Head of caudate nucleus (tissue), 42 donors: Measurements from ENCODE around the gene CIAO1.
"Not testable (repeated sequence)": the region's sequence is repeated elsewhere in the genome, so short reads cannot be mapped to it uniquely, and the experiment has no call there.

ENCODE experiments used
- DNase-seq, 42 donors: peaks; one replicate each; pipeline versions ENCODE4 v3.0.0 to v3.0.0-alpha.2; 2020 to 2021; ENCODE audit warnings: mixed read lengths in 7 of 42
- intact Hi-C: fragments of 100-400 bp; cut with DNase I; formaldehyde crosslinking; loops from one replicate; pipeline ENCODE4 v1.15.0; 2022

Gene CIAO1

DNA sequence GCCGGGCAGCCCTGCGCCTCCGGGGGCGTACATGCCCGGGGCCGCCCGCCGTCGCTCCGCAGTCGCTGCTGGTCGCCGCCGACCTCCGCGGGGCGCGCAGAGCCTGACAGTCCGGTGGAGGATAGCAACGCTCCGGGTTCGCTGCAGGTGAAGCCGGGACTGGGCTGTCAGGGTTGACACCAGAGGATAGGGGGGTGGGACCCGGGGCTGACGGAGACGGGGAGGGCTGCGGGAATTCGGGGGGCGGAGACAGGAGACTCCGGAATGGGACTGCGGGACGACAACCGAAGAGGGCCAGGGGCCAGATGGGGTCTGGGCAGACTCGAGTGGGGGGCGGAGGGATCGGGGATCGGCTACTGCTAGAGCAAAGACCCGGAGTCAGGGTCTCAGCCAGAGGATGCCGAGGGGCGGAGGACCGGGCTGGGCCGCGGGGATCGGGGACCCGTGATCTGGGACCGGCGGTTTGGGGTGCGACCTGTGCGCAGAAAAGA lies 631 bp upstream of the CIAO1 start:
- peak in 39 of 42 donors; percentile 20 to 79 (median 63) for DNase-seq
- intact Hi-C loops = loop anchor here (10.0 kb wide), 1 partner anchor 121 kb away; the partner anchor contains the start of gene DUSP2

DNA sequence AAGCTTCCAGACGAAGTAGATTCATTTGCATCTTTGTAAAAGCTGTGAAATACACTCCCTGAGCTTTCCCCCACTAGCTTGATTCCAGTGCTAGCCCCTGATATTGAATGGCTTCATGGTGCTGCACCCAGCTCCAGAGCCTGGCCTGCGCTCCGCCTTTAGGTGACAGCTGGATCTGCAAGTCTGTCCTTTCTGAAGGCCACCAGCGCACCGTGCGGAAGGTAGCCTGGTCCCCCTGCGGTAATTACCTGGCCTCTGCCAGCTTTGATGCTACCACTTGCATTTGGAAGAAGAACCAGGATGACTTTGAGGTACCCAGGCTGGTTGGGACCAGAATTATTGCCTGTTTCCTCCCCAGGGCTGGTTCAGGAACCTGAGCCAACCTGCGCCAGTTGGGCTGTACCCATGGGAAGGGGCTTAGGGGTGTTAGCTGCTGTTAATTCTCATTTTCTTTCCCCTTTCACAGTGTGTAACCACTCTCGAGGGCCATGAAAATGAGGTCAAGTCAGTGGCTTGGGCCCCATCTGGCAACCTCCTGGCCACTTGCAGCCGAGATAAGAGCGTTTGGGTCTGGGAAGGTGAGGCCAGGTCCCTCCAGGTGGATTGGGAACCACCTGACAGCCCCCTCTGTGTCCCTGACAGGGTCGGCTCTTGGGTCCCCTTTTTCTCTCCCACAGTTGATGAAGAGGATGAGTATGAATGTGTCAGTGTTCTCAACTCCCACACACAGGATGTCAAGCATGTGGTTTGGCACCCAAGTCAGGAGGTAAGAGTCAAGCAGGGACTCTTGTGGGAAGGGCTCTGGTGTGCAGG lies 1.3 kb downstream of the CIAO1 start:
- DNase-seq = no peak
- intact Hi-C loops = loop anchor here (10.0 kb wide), 1 partner anchor 123 kb away; the partner anchor contains the start of gene DUSP2

DNA sequence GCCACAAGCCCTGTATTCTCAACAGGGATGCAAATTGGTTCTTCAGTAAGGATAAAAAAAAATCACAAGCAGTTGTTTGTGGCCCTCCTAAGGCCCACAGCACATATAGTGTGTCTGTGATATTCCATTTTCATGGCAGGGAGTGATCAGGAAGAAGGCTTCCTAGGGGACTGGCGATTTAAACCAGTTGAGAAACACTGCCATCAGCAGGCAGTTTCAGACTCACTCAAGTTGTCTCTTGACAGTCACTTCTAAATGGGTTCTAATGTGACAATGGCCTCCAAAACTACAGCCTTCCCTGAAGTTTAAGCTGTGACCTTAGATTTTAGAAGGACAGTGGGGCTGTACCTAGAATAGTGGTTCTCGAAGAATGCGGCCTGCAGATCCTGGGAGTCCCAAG lies 6.0 kb downstream of the CIAO1 start:
- intact Hi-C loops = no loop called here
- DNase-seq = no peak

DNA sequence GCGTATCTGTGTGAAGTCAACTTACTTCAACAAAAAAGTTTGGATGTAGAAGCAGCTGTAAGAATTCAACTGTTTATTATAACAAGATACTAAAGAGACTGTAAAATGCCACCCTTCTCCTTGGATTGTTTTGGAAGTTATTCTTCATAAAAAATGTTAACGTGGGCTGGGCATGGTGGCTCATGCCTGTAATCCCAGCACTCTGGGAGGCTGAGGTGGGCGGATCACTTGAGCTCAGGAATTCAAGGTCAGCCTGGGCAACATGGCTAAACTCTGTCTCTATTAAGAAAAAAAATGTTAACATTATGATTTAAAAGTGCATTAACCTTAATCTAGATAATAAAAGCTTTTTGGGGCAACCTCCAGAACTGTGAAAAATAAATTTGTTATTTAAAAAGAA lies 7.7 kb downstream of the CIAO1 start:
- peak in 6 of 42 donors; percentile 33 to 57 (median 41) for DNase-seq
- intact Hi-C loops = no loop called here

DNA sequence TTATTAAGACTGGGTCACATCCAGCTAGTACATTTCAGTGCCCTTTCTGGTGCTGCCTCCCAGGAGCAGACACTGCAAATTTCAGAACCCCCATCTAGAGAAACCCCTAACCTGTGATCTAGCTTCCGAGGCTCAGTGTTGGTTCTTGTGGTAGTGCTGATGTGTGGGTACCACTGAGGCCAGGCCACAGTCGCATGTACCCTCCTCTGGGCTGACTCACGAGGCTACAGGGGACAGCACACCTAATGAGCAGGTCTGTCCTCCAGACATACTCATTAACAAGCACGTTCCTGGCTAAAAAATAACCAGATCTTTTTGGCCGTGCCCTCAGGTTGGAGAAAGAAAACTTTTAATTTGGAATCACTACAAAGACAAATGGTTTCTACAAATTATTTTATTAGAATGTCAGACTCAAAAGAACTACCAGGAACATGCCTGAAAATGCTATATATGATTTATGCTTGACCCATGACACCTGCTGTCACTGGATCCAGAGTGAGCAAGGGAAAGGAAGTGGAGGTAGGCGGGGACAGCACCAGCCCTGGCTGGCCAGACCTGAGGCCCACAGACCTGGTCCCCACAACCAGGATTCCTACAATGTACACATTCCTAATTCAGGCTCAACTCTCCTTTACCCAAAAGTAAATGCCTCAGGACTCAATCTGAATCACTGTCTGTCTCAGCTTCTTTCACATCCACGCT lies 8.5 kb downstream of the CIAO1 start:
- intact Hi-C loops = no loop called here
- no peak for DNase-seq

DNA sequence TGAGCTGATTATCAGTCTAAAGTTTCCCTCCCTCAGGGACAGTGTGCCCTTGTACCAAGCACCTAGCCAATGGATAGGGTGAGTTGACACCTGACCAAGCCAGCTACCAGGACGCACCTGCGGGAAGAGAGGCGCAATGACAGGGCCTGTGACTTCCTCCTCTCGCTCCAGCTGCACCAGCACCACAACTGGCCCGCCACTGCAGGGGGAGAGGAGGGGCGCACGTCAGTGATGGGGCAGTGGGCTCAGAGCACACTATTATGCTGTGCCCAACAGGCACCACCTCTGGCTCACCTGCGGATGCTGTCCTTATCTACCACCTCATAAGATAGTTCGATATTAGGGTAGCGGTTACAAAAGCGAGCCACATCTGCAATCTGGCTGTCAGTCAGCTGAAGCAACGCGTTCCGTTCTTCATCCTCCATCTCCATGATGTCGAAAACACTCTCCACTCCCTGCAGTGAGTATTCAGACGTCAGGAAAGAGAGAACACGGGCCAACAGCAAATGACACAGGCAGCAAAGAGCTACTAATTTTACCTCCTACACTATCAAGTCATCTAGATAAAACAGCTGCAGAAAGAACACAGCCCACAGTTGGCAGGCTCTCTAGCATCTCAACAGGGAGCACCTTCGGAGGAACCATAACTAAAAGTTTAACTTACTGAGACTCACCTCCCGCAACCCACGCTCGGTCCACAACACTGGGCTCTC lies 10.9 kb downstream of the CIAO1 start:
- intact Hi-C loops = no loop called here
- DNase-seq = peak in 30 of 42 donors; percentile 20 to 85 (median 54)

DNA sequence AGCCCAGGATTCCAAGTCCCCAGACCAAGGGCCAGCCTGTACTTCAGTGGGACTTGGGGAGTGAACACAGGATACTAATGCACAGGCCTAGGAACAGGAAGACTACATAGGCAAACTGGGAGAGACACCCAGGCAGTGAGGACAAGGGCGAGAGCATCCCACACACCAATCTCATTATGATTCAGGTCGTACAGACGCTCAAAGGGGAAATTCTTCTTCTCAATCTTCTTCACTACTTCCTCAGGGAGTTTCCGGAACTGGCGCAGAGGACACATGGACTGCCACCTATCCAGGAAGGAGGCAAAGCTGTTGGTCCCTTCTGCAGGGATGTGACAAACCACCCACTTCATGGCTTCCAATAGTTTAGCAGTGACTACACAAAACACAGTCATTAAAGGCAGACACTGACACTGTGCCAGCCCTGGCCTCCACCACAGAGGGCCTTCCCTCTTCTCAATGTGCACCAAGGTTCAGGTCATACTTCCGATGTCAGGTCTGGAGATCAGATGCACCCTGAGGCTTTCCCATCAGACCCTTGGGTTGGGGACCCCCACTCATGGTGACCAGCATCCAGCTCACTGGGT lies 21.3 kb downstream of the CIAO1 start:
- DNase-seq = no peak
- intact Hi-C loops = no loop called here

DNA sequence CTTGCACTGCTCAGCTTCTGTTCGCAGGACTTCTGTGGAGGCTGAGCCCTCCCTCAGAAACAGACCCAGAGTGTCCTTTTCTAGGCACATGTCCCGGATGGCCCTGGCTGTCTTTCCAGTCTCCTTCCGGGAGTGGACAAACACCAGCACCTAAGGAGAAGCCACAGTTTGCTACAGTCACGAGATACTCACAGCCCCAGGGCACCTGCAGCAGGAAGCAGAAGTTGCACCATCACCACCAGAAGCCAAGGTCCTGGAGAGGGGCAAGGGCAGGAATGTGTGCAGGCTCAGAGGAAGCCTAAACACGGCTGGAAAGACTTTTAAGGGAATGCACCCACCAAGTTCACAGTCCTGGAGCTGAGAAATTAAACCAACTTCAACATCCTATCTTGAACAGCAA lies 25.7 kb downstream of the CIAO1 start:
- DNase-seq = no peak
- intact Hi-C loops = no loop called here

DNA sequence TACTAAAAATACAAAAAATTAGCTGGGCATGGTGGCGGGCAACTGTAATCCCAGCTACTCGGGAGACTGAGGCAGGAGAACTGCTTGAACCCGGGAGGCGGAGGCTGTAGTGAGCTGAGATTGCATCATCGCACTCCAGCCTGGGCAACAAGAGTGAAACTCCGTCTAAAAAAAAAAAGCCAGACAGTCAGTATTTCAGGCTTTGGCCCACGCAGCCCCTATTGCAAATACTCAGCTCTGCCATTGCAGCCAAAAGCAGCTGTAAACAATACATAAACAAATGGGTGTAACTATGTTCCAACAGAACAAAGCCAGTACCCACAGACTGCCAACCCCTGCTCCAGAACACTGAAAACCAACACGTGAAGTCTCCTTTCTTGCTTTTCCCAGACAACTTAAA lies 28.2 kb downstream of the CIAO1 start:
- DNase-seq = not testable (repeated sequence)

DNA sequence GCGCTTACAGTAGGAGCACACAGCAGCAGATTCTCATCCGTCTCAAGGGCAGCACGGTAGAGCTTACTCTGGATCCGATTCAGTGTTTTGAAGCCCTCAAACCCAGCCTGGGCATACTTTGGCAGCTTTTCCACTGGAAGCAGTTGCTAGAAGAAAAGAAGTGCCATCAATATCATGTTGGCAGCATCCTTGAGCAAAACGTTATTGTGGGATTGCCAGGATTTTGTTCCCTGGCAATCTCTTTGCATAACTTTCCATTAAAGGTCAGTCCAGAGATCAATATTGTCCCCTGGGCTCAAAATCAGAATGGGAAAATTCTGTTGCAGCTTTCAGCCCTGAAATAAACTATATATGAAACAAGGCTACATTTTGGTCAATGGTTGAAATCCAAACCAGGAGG lies 30.9 kb downstream of the CIAO1 start:
- intact Hi-C loops = no loop called here
- DNase-seq = no peak

More for the DNA sequence above, 28.2 kb downstream of the CIAO1 start:
- intact Hi-C loops = not testable (repeated sequence)

DNA sequence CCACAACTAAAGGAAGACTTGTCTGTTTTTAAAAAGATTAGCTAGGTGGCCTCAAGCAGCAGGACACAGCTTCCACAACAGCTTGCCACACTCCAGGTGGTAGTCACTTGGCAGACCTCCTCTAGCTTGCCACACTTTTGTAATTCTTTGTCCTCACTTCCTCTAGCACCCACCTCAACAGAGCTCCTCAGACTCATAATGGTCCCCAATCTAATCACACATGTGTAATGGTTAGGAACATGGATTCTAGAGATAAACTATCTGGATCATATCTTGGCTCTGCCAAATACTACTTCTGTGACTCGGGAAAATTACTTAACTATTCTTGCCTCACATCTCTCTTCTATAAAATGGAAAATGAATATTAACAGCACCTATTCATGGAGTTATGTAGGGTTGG lies 35.8 kb downstream of the CIAO1 start:
- no peak for DNase-seq
- intact Hi-C loops = no loop called here

DNA sequence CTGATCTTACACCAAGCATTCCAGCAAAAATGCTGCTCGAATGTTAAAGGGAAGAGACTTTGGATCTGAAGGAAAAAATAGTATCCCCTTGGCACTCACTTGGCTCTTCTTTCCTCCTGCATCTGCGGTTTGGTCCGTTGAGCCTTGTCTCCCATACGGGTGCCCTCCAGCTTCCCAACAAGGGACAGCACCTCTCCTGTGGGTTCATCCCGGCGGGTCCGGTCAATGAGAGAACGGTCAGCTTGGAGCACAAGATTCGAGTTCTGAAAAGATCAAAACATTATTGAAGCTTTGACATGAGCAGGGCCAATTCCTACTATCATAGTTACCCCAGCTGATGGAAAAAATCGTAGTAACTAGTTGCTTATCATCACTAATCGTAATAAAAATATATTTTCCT lies 38.6 kb downstream of the CIAO1 start:
- DNase-seq = no peak
- intact Hi-C loops = loop anchor here (5.0 kb wide), 1 partner anchor 203 kb away; the partner anchor contains the start of gene NEURL3

DNA sequence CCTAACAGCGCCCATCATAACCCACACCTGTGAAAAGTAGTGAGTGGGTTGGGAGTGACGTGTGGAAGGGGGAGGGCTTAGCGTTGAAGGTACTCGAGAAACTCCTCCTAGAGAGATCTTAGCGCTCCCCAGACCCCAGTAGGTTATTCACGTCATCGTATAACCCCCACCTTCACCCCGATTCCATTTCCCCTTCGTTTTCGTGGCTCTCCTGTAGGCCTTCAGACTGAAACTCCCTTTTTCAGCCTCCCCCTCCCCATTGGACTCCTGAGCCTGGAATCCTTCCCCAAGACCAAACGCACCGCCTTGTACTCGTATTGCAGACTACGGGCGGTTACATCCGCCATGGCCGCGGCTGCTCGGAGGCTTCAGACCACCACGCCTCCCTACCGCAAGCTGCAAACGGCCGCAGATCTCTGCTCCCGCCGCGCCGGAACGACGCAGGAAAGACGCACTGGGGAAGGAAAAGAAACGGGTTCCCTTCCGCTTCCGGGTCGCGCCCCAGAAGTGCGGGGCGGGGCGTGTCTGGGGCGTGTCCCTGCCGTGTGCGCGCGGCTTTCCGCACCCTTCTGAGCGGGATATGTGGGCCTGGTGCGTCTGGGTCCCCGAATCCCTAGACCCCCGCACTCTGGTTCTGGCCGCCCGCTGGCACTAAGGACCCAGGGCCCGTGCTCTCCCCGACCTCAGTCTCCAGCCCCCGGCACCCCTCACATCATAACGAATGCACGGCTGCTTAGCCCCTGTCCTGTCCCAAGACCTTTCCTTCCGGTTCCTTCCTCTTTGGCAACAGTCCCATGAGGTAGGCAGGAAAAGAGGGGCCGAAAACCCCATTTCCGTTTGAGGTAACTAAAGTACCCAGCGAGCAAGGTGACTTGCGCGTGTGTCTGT lies 39.3 kb downstream of the CIAO1 start, which contains the start of gene SNRNP200:
TSS of gene SNRNP200 (minus strand) at position 456 of the 888 bp plus-strand sequence. CDS start at position 347, 109 bp downstream.
- peak; percentile 79 to 97 (median 94) for DNase-seq
- intact Hi-C loops = loop anchor here (5.0 kb wide), 1 partner anchor 202 kb away; the partner anchor contains the start of gene NEURL3

DNA sequence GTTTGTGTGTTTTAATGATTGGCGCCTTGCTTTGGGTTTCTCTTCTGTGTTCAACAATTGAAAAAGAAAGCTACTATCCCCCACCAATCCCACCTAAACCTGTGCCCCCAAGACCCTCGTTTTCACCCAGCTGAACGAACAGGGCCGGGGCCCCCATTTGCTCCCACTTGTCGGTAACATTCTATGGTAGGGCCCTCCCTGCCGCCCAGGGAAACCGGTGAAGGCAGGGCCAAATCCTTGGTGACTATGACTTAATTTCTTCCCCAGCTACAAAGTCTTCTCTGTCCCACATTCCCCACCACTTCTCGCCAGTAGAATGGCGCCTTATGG lies 39.9 kb downstream of the CIAO1 start:
- DNase-seq = peak in 3 of 42 donors; percentile 4 to 37 (median 14)

DNA sequence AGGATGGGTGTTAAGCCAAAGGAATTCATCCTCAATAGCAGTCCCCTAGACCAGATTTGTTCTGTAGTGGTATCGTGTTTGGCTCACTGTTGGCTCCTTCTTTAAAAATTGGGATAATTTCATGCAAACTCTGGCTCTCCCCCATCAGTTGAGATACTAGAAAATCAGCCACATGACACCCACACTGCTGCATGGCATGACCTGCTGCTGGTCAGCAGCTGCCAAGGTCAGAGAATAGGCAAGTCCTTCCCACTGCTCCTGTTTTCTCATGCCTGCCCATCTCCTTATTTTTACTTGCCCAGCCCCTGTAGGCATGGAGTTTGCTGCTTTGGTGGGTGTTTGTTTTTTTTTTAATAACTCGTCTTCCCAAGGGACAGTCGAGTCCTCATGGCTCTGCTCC lies 40.3 kb downstream of the CIAO1 start:
- intact Hi-C loops = loop anchor here (5.0 kb wide), 1 partner anchor 201 kb away; the partner anchor contains the start of gene NEURL3
- DNase-seq = no peak

More for the DNA sequence above, 39.9 kb downstream of the CIAO1 start:
- intact Hi-C loops = loop anchor here (5.0 kb wide), 1 partner anchor 201 kb away; the partner anchor contains the start of gene NEURL3

DNA sequence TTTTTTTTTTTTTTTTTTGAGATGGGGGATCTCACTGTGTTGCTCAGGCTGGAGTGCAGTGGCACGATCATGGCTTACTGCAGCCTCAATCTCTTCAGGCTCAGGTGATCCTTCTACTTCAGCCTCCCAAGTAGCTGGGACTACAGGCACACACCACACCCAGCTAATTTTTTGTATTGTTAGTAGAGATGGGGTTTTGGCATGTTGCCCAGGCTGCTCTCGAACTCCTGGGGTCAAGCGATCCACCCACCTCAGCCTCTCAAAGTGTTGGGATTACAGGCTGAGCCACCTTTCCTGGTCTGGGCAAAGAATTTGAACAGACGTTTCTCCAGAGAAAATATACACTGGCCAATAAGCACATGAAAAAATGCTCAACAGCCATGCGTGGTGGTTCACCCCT lies 42.2 kb downstream of the CIAO1 start:
- no peak for DNase-seq
- intact Hi-C loops = loop anchor here (5.0 kb wide), 1 partner anchor 199 kb away; the partner anchor contains the start of gene NEURL3

DNA sequence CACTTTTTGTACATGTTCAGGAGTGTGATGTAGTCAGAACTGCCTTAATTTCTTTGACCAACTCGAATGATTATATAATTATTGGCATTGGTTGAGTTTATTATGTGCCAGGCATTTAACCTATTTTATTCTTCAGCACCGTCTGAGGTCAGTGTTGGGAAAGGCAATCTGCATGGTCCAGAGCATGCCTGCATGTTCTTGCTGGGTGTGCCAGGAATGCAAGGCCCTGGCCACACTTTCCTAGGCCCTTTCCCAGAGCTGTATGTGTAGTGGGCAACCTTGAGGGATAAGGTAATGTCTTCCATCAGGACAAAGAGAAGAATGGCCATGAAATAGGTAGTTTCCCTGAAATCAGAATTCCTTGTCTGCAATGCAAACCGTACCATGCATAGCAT lies 49.0 kb downstream of the CIAO1 start:
- intact Hi-C loops = no loop called here
- DNase-seq = no peak
